ENCODE results near the gene CDH5.

CDH5 gene

DNA sequence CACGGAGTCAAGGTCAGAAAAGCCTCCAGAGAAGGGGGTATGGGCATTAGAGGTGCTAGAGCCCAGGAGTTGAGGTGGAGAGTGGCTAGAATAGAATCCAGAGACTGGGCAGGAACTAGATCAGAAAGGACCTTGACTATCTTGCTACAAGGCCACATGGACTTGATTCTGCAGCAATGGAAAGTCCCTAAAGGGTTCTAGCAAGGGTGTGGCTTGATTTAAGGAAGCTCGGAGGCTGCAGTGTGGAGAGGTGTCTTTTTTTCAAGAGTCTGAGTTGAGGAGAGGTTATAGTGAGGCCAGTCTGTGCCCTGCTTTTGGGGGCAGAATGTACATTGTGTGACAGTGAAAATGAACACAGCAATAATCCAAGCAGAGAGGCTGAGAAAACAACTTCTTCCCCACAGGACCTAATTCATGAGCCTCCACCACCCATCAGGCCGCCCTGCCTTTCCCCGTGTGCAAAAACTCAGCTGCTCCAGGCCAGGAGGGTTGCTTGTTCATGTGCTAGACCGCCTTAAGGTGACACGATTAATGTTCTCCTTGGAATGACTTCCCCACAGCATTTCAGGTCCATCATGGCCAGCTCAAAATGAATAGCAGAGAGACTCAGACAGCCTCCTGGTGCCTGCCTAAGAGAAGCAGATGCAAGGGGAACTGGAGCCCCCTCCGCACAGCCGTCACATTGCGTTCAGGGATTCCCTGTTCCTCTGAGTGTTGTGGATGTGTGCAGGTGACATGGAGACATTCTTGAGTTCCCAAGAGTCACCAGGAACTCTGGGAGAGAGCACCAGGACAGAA, 51.9 kb downstream of the CDH5 start:
- 83% methylated on average over 6 of the region's 9 CpGs for WGBS (ENCODE audit: insufficient coverage)
- peak in 2 of 3 donors; percentile 32 to 33 for DNase-seq
- no peaks in the 10 kb centered on the region for H3K36me3 ChIP-seq (ENCODE audit: control insufficient read depth in 4 of 4, insufficient read depth in 4 of 4, low read length in 3 of 4)
- no peak overlapping the region for H3K4me3 ChIP-seq (ENCODE audit: control insufficient read depth in 1 of 7, extremely low read depth in 1 of 7, insufficient read depth in 4 of 7, low read depth in 2 of 7, low read length in 6 of 7)
- peaks cover 0 to 3% (median 0%) of the 10 kb centered on the region in 5 experiments for H3K9me3 ChIP-seq (ENCODE audit: control extremely low read depth in 1 of 5, control insufficient read depth in 4 of 5, insufficient read depth in 2 of 5, low read depth in 1 of 5, low read length in 4 of 5)
- H3K27me3 ChIP-seq (replicated peaks in 2 of 5; ENCODE audit: control insufficient read depth in 4 of 5, insufficient read depth in 5 of 5, low read length in 4 of 5) = peaks cover 0 to 16% (median 10%) of the 10 kb centered on the region in 5 experiments
- no peak overlapping the region for H3K27ac ChIP-seq (ENCODE audit: insufficient read depth in 1 of 2, low read depth in 1 of 2, low read length in 2 of 2, poor library complexity in 1 of 2, severe bottlenecking in 2 of 2)
- ChIA-PET POLR2A (no interaction called here), CTCF (interaction anchor here (2.1 kb wide), 2 partner anchors 11 to 13 kb away, joined by 9 to 14 read pairs; no protein-coding TSS in a partner anchor)
- H3K4me1 ChIP-seq (ENCODE audit: control extremely low read depth in 1 of 4, control insufficient read depth in 4 of 4, insufficient read depth in 4 of 4, low read length in 3 of 4) = no peaks in the 10 kb centered on the region

DNA sequence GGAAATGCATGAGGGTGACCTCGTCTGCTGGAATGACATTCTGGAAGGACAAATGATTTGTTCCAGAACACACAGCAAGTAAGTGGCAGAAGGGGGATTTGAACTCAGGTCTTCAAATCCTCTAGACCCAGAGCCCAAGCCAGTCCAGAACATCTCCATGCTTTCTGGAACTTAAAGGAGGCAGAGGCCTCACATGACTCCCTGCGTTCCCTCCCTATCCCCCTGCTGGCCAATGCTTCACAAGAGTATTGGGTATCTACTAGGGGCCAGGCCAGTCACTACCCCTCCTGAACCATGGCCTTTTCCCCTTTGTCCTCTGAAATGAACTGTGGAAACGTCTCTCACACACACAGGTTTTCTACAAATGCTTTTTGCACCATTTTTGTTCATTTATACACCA, 53.0 kb downstream of the CDH5 start:
- peaks cover 0 to 25% (median 16%) of the 10 kb centered on the region in 5 experiments for H3K27me3 ChIP-seq (replicated peaks in 2 of 5; ENCODE audit: control insufficient read depth in 4 of 5, insufficient read depth in 5 of 5, low read length in 4 of 5)
- WGBS (ENCODE audit: insufficient coverage) = 92% methylated on average over 2 of the region's 3 CpGs
- ChIA-PET POLR2A (no interaction called here), CTCF (no interaction called here)
- no peaks in the 10 kb centered on the region for H3K36me3 ChIP-seq (ENCODE audit: control insufficient read depth in 4 of 4, insufficient read depth in 4 of 4, low read length in 3 of 4)
- H3K4me3 ChIP-seq (ENCODE audit: control insufficient read depth in 1 of 7, extremely low read depth in 1 of 7, insufficient read depth in 4 of 7, low read depth in 2 of 7, low read length in 6 of 7) = no peak overlapping the region
- H3K9me3 ChIP-seq (ENCODE audit: control extremely low read depth in 1 of 5, control insufficient read depth in 4 of 5, insufficient read depth in 2 of 5, low read depth in 1 of 5, low read length in 4 of 5) = peaks cover 0 to 3% (median 0%) of the 10 kb centered on the region in 5 experiments
- H3K27ac ChIP-seq (ENCODE audit: insufficient read depth in 1 of 2, low read depth in 1 of 2, low read length in 2 of 2, poor library complexity in 1 of 2, severe bottlenecking in 2 of 2) = no peak overlapping the region
- DNase-seq = peak in 1 of 3 donors; percentile 16
- H3K4me1 ChIP-seq (ENCODE audit: control extremely low read depth in 1 of 4, control insufficient read depth in 4 of 4, insufficient read depth in 4 of 4, low read length in 3 of 4) = no peaks in the 10 kb centered on the region

DNA sequence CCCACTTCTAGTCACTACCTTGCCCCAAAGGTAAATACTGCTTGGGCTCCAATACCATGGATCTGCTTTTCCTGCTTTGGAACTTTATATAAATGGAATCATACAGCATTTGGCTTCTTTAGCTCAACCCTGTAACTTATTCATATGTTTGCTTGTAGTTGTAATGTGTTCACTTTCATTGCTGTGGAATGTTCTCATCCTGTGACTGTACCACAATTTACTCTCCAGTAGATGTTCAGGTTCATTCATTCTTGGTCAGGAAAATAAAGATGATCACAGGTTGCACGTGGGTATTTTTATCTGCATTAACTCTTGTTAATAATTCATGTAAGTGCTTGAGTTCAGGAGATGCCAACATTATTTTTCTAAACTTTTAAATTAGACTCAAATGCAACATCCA, 53.9 kb downstream of the CDH5 start:
- H3K27ac ChIP-seq (ENCODE audit: insufficient read depth in 1 of 2, low read depth in 1 of 2, low read length in 2 of 2, poor library complexity in 1 of 2, severe bottlenecking in 2 of 2) = no peak overlapping the region
- ChIA-PET POLR2A (no interaction called here), CTCF (interaction anchor here (1.0 kb wide), 1 partner anchor 13 kb away, joined by 3 read pairs; no protein-coding TSS in a partner anchor)
- H3K9me3 ChIP-seq (ENCODE audit: control extremely low read depth in 1 of 5, control insufficient read depth in 4 of 5, insufficient read depth in 2 of 5, low read depth in 1 of 5, low read length in 4 of 5) = peaks cover 0 to 4% (median 0%) of the 10 kb centered on the region in 5 experiments
- no peak overlapping the region for H3K4me3 ChIP-seq (ENCODE audit: control insufficient read depth in 1 of 7, extremely low read depth in 1 of 7, insufficient read depth in 4 of 7, low read depth in 2 of 7, low read length in 6 of 7)
- H3K27me3 ChIP-seq (replicated peaks in 2 of 5; ENCODE audit: control insufficient read depth in 4 of 5, insufficient read depth in 5 of 5, low read length in 4 of 5) = peaks cover 5 to 34% (median 16%) of the 10 kb centered on the region in 5 experiments
- WGBS (ENCODE audit: insufficient coverage) = no CpG with 5 or more reads among the region's 1 CpG
- H3K4me1 ChIP-seq (ENCODE audit: control extremely low read depth in 1 of 4, control insufficient read depth in 4 of 4, insufficient read depth in 4 of 4, low read length in 3 of 4) = no peaks in the 10 kb centered on the region
- DNase-seq = no peak
- H3K36me3 ChIP-seq (ENCODE audit: control insufficient read depth in 4 of 4, insufficient read depth in 4 of 4, low read length in 3 of 4) = no peaks in the 10 kb centered on the region

DNA sequence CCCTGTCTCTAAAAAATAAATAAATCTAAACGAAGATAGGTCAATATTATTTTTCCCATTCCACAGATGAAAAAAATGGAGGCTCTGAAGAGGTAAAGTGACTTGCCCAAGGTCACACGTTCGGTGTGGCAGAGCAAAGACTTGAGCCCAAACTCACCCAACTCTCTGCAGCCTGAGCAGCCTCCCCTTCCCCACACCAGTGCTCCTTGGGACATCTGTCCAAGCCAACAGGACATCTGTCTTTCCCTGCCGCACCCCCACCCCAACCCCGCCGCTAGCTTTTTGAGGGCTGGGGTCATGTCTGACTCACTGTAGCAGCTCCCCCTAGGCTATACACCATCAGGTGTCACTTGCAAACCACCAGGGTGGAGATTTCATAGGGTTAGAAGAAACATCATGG, 55.4 kb downstream of the CDH5 start:
- no peak for DNase-seq
- ChIA-PET POLR2A (no interaction called here), CTCF (no interaction called here)
- no peak overlapping the region for H3K27ac ChIP-seq (ENCODE audit: insufficient read depth in 1 of 2, low read depth in 1 of 2, low read length in 2 of 2, poor library complexity in 1 of 2, severe bottlenecking in 2 of 2)
- WGBS (ENCODE audit: insufficient coverage) = 77% methylated on average over 5 of the region's 6 CpGs
- no peak overlapping the region for H3K4me3 ChIP-seq (ENCODE audit: control insufficient read depth in 1 of 7, extremely low read depth in 1 of 7, insufficient read depth in 4 of 7, low read depth in 2 of 7, low read length in 6 of 7)
- no peaks in the 10 kb centered on the region for H3K36me3 ChIP-seq (ENCODE audit: control insufficient read depth in 4 of 4, insufficient read depth in 4 of 4, low read length in 3 of 4)
- H3K27me3 ChIP-seq (replicated peaks in 2 of 5; ENCODE audit: control insufficient read depth in 4 of 5, insufficient read depth in 5 of 5, low read length in 4 of 5) = peaks cover 14 to 48% (median 26%) of the 10 kb centered on the region in 5 experiments
- peaks cover 0 to 4% (median 0%) of the 10 kb centered on the region in 5 experiments for H3K9me3 ChIP-seq (ENCODE audit: control extremely low read depth in 1 of 5, control insufficient read depth in 4 of 5, insufficient read depth in 2 of 5, low read depth in 1 of 5, low read length in 4 of 5)
- H3K4me1 ChIP-seq (ENCODE audit: control extremely low read depth in 1 of 4, control insufficient read depth in 4 of 4, insufficient read depth in 4 of 4, low read length in 3 of 4) = peaks cover 0 to 8% (median 6%) of the 10 kb centered on the region in 4 experiments

DNA sequence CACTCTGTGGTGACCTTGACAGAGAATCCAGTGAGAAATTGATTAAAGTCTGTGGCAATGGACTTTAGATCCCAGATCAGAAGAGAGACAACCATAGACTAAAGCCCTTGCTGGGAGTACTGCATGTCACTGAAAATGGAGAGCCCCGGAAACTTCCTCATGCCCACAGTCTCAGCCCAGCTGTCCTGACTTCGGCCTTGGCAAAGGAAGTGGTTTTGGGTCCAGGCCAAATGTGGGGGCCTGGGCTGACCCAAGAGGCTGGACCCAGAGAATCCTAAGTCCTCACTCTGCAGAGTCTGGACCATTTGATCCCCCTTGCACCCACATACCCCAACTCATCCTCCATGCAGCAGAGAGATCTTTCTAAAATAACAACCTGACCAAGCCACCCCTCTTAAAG, 55.9 kb downstream of the CDH5 start:
- Histone ChIP-seq H3K27me3 (replicated peaks in 2 of 5; ENCODE audit: control insufficient read depth in 4 of 5, insufficient read depth in 5 of 5, low read length in 4 of 5) (peaks cover 14 to 48% (median 26%) of the 10 kb centered on the region in 5 experiments), H3K9me3 (ENCODE audit: control extremely low read depth in 1 of 5, control insufficient read depth in 4 of 5, insufficient read depth in 2 of 5, low read depth in 1 of 5, low read length in 4 of 5) (peaks cover 0 to 4% (median 0%) of the 10 kb centered on the region in 5 experiments), H3K36me3 (ENCODE audit: control insufficient read depth in 4 of 4, insufficient read depth in 4 of 4, low read length in 3 of 4) (no peaks in the 10 kb centered on the region), H3K4me1 (ENCODE audit: control extremely low read depth in 1 of 4, control insufficient read depth in 4 of 4, insufficient read depth in 4 of 4, low read length in 3 of 4) (peaks cover 0 to 11% (median 6%) of the 10 kb centered on the region in 4 experiments), H3K4me3 (ENCODE audit: control insufficient read depth in 1 of 7, extremely low read depth in 1 of 7, insufficient read depth in 4 of 7, low read depth in 2 of 7, low read length in 6 of 7) (no peak overlapping the region), H3K27ac (ENCODE audit: insufficient read depth in 1 of 2, low read depth in 1 of 2, low read length in 2 of 2, poor library complexity in 1 of 2, severe bottlenecking in 2 of 2) (no peak overlapping the region)
- no peak for DNase-seq
- CTCF ChIA-PET = interaction anchor here (0.9 kb wide), 1 partner anchor 19 kb away, joined by 3 read pairs; no protein-coding TSS in a partner anchor
- WGBS (ENCODE audit: insufficient coverage) = 50% methylated on average over 2 of the region's 2 CpGs
- POLR2A ChIA-PET = no interaction called here

DNA sequence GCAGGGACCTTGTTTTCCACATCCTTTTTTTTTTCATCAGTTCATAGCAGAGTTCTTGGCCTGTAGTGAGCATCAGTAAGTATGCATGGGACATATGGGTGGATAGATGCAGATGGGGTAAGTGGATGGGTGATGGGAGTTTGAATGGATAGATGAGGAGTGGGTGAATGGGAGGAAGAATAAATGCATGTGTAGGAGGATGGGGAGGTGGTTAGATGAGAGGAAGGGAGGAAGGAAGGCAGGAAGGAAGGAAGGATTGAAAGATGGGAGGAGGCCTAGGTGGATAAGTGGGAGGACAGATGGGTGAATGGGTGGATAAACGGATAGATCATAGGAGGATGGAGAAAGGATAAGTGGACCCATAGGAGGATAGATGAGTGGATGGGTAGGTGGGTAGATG, 56.7 kb downstream of the CDH5 start:
- no peaks in the 10 kb centered on the region for H3K36me3 ChIP-seq (ENCODE audit: control insufficient read depth in 4 of 4, insufficient read depth in 4 of 4, low read length in 3 of 4)
- 100% methylated on average over 1 of the region's 1 CpG for WGBS (ENCODE audit: insufficient coverage)
- H3K9me3 ChIP-seq (ENCODE audit: control extremely low read depth in 1 of 5, control insufficient read depth in 4 of 5, insufficient read depth in 2 of 5, low read depth in 1 of 5, low read length in 4 of 5) = peaks cover 0 to 4% (median 0%) of the 10 kb centered on the region in 5 experiments
- H3K27me3 ChIP-seq (replicated peaks in 2 of 5; ENCODE audit: control insufficient read depth in 4 of 5, insufficient read depth in 5 of 5, low read length in 4 of 5) = peaks cover 14 to 56% (median 32%) of the 10 kb centered on the region in 5 experiments
- ChIA-PET CTCF (interaction anchor here (0.9 to 2.9 kb wide), 2 partner anchors 8 to 20 kb away, joined by 3 to 8 read pairs; no protein-coding TSS in a partner anchor), POLR2A (no interaction called here)
- DNase-seq = no peak
- no peak overlapping the region for H3K4me3 ChIP-seq (ENCODE audit: control insufficient read depth in 1 of 7, extremely low read depth in 1 of 7, insufficient read depth in 4 of 7, low read depth in 2 of 7, low read length in 6 of 7)
- H3K27ac ChIP-seq (ENCODE audit: insufficient read depth in 1 of 2, low read depth in 1 of 2, low read length in 2 of 2, poor library complexity in 1 of 2, severe bottlenecking in 2 of 2) = no peak overlapping the region
- peaks cover 0 to 19% (median 13%) of the 10 kb centered on the region in 4 experiments for H3K4me1 ChIP-seq (ENCODE audit: control extremely low read depth in 1 of 4, control insufficient read depth in 4 of 4, insufficient read depth in 4 of 4, low read length in 3 of 4)

DNA sequence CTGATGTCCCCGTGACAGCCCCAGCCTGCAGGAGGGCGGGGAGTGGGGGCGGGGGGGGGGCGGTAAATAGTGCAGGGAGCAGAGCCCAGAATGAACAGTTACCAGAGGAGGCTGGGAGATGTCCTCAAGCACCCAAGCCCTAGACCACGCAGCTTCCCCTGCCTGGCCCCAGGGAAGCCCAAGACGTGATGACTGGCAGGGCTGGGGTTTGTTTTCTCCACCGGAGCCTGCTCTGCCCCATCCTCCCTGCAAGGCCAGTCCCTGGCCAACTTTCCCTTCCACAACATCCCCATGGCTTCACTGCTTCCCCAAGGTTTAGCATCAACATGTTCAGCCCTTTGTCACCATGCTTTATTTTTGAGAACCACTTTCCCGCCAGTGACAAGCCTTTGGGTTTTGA, 59.2 kb downstream of the CDH5 start:
- Histone ChIP-seq H3K36me3 (ENCODE audit: control insufficient read depth in 4 of 4, insufficient read depth in 4 of 4, low read length in 3 of 4) (no peaks in the 10 kb centered on the region), H3K4me3 (ENCODE audit: control insufficient read depth in 1 of 7, extremely low read depth in 1 of 7, insufficient read depth in 4 of 7, low read depth in 2 of 7, low read length in 6 of 7) (no peak overlapping the region), H3K27me3 (replicated peaks in 2 of 5; ENCODE audit: control insufficient read depth in 4 of 5, insufficient read depth in 5 of 5, low read length in 4 of 5) (peaks cover 25 to 78% (median 42%) of the 10 kb centered on the region in 5 experiments), H3K9me3 (ENCODE audit: control extremely low read depth in 1 of 5, control insufficient read depth in 4 of 5, insufficient read depth in 2 of 5, low read depth in 1 of 5, low read length in 4 of 5) (peaks cover 0 to 4% (median 0%) of the 10 kb centered on the region in 5 experiments), H3K27ac (ENCODE audit: insufficient read depth in 1 of 2, low read depth in 1 of 2, low read length in 2 of 2, poor library complexity in 1 of 2, severe bottlenecking in 2 of 2) (no peak overlapping the region), H3K4me1 (ENCODE audit: control extremely low read depth in 1 of 4, control insufficient read depth in 4 of 4, insufficient read depth in 4 of 4, low read length in 3 of 4) (peaks cover 0 to 22% (median 15%) of the 10 kb centered on the region in 4 experiments)
- 16% methylated on average over 6 of the region's 8 CpGs for WGBS (ENCODE audit: insufficient coverage)
- no peak for DNase-seq
- ChIA-PET CTCF (interaction anchor here (0.7 to 2.9 kb wide), 3 partner anchors 11 to 27 kb away, joined by 3 to 8 read pairs (median 3); no protein-coding TSS in a partner anchor), POLR2A (no interaction called here)
